ENCODE data around the gene ZMAT3.
A peak's percentile ranks its signal among the peaks of the same experiment; 100 is the strongest.
"Not testable (repeated sequence)": the region's sequence is repeated elsewhere in the genome, so short reads cannot be mapped to it uniquely, and the experiment has no call there.

The ZMAT3 gene

GRCh38 chr3:179035232-179035631 is 36.4 kb downstream of the ZMAT3 start:
- TF ChIP-seq POLR2A (IDR thresholded peaks at IDR 0.05; ENCODE audit: low read depth, low read length), result no peak
- TF ChIP-seq TAF1 (IDR thresholded peaks at IDR 0.05; ENCODE audit: borderline replicate concordance, low read depth, low read length), result no peak
- TF ChIP-seq POLR2AphosphoS5 (IDR thresholded peaks at IDR 0.05; ENCODE audit: low read depth, low read length), result no peak
- FAIRE-seq, result no peak

GRCh38 chr3:179033304-179033657 is 38.3 kb downstream of the ZMAT3 start:
- not testable (repeated sequence) for DNase-seq (ENCODE audit: insufficient read length); FAIRE-seq

More at GRCh38 chr3:179035232-179035631, 36.4 kb downstream of the ZMAT3 start:
- no peak for DNase-seq (ENCODE audit: insufficient read length)

- not testable (repeated sequence) for DNase-seq (ENCODE audit: insufficient read length); FAIRE-seq
Measured at GRCh38 chr3:179032454-179033303, 38.9 kb downstream of the ZMAT3 start.

GRCh38 chr3:179029096-179029495 is 42.5 kb downstream of the ZMAT3 start:
- DNase-seq (ENCODE audit: insufficient read length) (no peak), FAIRE-seq (no peak)
- TF ChIP-seq POLR2A (IDR thresholded peaks at IDR 0.05; ENCODE audit: low read depth, low read length) (no peak), POLR2AphosphoS5 (IDR thresholded peaks at IDR 0.05; ENCODE audit: low read depth, low read length) (no peak), TAF1 (IDR thresholded peaks at IDR 0.05; ENCODE audit: borderline replicate concordance, low read depth, low read length) (no peak)

- no peak for FAIRE-seq
- no peak for TF ChIP-seq POLR2A (IDR thresholded peaks at IDR 0.05; ENCODE audit: low read depth, low read length)
- TF ChIP-seq POLR2AphosphoS5 (IDR thresholded peaks at IDR 0.05; ENCODE audit: low read depth, low read length), result no peak
- no peak for TF ChIP-seq TAF1 (IDR thresholded peaks at IDR 0.05; ENCODE audit: borderline replicate concordance, low read depth, low read length)
- DNase-seq (ENCODE audit: insufficient read length), result no peak
Measured at GRCh38 chr3:179028408-179028807, 43.2 kb downstream of the ZMAT3 start.

- no peak for TF ChIP-seq TAF1 (IDR thresholded peaks at IDR 0.05; ENCODE audit: borderline replicate concordance, low read depth, low read length)
- no peak for TF ChIP-seq POLR2A (IDR thresholded peaks at IDR 0.05; ENCODE audit: low read depth, low read length)
- DNase-seq (ENCODE audit: insufficient read length) (no peak), FAIRE-seq (no peak)
Measured at GRCh38 chr3:179027326-179027900, 44.2 kb downstream of the ZMAT3 start.

- no peak for DNase-seq (ENCODE audit: insufficient read length)
- TF ChIP-seq POLR2A (IDR thresholded peaks at IDR 0.05; ENCODE audit: low read depth, low read length) (no peak), POLR2AphosphoS5 (IDR thresholded peaks at IDR 0.05; ENCODE audit: low read depth, low read length) (no peak), TAF1 (IDR thresholded peaks at IDR 0.05; ENCODE audit: borderline replicate concordance, low read depth, low read length) (no peak)
- FAIRE-seq, result no peak
Measured at GRCh38 chr3:179026636-179027035, 45.0 kb downstream of the ZMAT3 start.

- DNase-seq (ENCODE audit: insufficient read length) (no peak), FAIRE-seq (peak; percentile 54)
- no peak for TF ChIP-seq POLR2AphosphoS5 (IDR thresholded peaks at IDR 0.05; ENCODE audit: low read depth, low read length)
- TF ChIP-seq TAF1 (IDR thresholded peaks at IDR 0.05; ENCODE audit: borderline replicate concordance, low read depth, low read length), result no peak
Measured at GRCh38 chr3:179021119-179021903, 50.3 kb downstream of the ZMAT3 start.

GRCh38 chr3:179020112-179020511 is 51.5 kb downstream of the ZMAT3 start:
- DNase-seq (ENCODE audit: insufficient read length), result no peak
- FAIRE-seq, result peak; percentile 24
- TF ChIP-seq POLR2A (IDR thresholded peaks at IDR 0.05; ENCODE audit: low read depth, low read length) (no peak), TAF1 (IDR thresholded peaks at IDR 0.05; ENCODE audit: borderline replicate concordance, low read depth, low read length) (no peak), POLR2AphosphoS5 (IDR thresholded peaks at IDR 0.05; ENCODE audit: low read depth, low read length) (no peak)

GRCh38 chr3:179018808-179019207 is 52.8 kb downstream of the ZMAT3 start:
- no peak for DNase-seq (ENCODE audit: insufficient read length)
- FAIRE-seq, result peak; percentile 27

GRCh38 chr3:179016979-179017670 is 54.5 kb downstream of the ZMAT3 start:
- no peak for TF ChIP-seq POLR2A (IDR thresholded peaks at IDR 0.05; ENCODE audit: low read depth, low read length)
- DNase-seq (ENCODE audit: insufficient read length) (no peak), FAIRE-seq (peak; percentile 64)

More at GRCh38 chr3:179018808-179019207, 52.8 kb downstream of the ZMAT3 start:
- TF ChIP-seq POLR2A (IDR thresholded peaks at IDR 0.05; ENCODE audit: low read depth, low read length) (no peak), TAF1 (IDR thresholded peaks at IDR 0.05; ENCODE audit: borderline replicate concordance, low read depth, low read length) (no peak), POLR2AphosphoS5 (IDR thresholded peaks at IDR 0.05; ENCODE audit: low read depth, low read length) (no peak)
